RWPE2 (cell line): ENCODE results near the gene WRNIP1.

Experiments used
- ATAC-seq: fragments of 200-7000 bp; cut with Tn5 transposase; 3 replicates; pipeline ENCODE4 v1.9.1; 2021; ENCODE audit warnings: low read depth
- DNase-seq: peaks from one replicate; pipeline ENCODE4 v3.0.0-alpha.2; 2020; ENCODE audit warnings: low spot score
- H3K27ac ChIP-seq: fragments of 450-650 bp; 2 replicates; pipeline ENCODE4 v1.5.1; 2017; ENCODE audit warnings: mild to moderate bottlenecking; ENCODE audit not compliant: poor library complexity, severe bottlenecking
- H3K27me3 ChIP-seq: fragments of 250-450 bp; sonication (Bioruptor Pico); 2 replicates; pipeline ENCODE4 v1.5.1; 2021; ENCODE audit warnings: mild to moderate bottlenecking, moderate library complexity; ENCODE audit not compliant: insufficient read depth, poor library complexity, severe bottlenecking
- H3K36me3 ChIP-seq: fragments of 250-450 bp; sonication (Bioruptor Pico); 2 replicates; pipeline ENCODE4 v1.5.1; 2020; ENCODE audit warnings: low read depth, mild to moderate bottlenecking, moderate library complexity
- H3K4me1 ChIP-seq: fragments of 250-450 bp; sonication (Bioruptor Pico); 2 replicates; pipeline ENCODE4 v1.5.1; 2021; ENCODE audit warnings: mild to moderate bottlenecking, moderate library complexity; ENCODE audit not compliant: insufficient read depth, poor library complexity, severe bottlenecking
- H3K4me3 ChIP-seq: fragments of 250-450 bp; sonication (Bioruptor Pico); 2 replicates; pipeline ENCODE4 v1.5.1; 2021; ENCODE audit warnings: mild to moderate bottlenecking, moderate library complexity; ENCODE audit not compliant: severe bottlenecking
- H3K9me3 ChIP-seq: fragments of 250-450 bp; sonication (Bioruptor Pico); 2 replicates; pipeline ENCODE4 v1.5.1; 2021; ENCODE audit warnings: mild to moderate bottlenecking, moderate library complexity; ENCODE audit not compliant: severe bottlenecking
- CTCF ChIP-seq: fragments of 450-650 bp; IDR thresholded peaks from one replicate; pipeline ENCODE4 v1.5.1; 2017; ENCODE audit warnings: mild to moderate bottlenecking, moderate library complexity; ENCODE audit not compliant: poor library complexity, severe bottlenecking

WRNIP1 gene

DNA sequence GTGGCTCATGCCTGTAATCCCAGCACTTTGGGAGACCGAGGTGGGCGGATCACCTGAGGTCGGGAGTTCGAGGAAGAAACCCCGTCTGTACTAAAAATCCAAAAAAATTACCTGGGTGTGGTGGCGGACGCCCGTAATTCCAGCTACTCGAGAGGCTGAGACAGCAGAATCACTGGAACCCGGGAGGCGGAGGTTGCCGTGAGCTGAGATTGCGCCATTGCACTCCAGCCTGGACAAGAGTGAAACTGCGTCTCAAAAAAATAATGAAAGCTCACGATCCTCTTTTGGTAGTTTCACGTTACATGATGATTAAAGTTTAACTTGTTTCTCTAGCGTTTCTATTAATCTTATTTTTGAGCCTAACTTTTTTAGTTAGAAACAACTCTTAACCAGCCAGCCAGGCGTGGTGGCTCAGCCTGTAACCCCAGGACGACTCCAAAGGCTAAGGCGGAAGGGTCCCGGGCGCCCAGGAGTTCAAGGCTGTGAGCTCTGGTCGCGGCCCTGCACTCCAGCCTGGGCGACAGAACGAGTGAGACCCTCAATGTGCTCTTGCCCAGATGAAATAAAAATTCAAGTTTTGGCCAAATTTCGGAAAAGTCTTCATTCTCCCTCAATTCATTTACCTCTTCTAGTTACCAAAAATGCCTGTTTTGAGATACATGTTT, 1.2 kb upstream of the WRNIP1 start:
- ATAC-seq (no peak), DNase-seq (no peak)
- Histone ChIP-seq H3K9me3 (no peaks in the 10 kb centered on the region), H3K36me3 (peaks cover 14% of the 10 kb centered on the region), H3K4me1 (peaks cover 7% of the 10 kb centered on the region), H3K4me3 (peak overlapping the region; percentile 44), H3K27me3 (no peaks in the 10 kb centered on the region), H3K27ac (peak overlapping the region; percentile 77)
- no peak for TF ChIP-seq CTCF

DNA sequence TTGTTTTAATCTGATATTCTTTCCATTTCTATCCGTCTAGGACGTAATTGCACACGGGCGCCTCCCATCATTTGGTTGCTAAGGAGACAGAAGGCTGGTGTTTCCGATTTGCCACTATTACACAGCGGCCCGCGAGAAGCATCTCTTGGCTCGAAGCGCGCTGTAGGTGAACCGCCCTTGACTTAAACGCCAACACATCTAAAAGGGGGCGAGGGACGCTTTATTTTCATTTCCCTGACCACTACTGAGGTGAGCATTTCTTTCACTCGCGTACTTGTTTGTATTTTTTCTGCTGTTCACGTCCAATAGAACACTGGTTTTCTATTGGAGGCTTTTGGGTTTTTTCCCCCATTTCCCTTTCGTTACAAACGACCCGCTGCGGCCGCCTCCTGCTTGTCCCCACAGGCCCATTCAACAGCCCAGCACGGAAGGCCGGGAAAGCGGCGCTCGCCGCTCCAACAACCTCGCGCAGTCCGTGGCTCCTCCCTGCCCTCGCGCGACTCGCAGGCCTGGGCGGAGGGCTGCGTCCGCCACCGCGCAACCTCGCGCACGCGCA, 505 bp upstream of the WRNIP1 start:
- TF ChIP-seq CTCF = no peak
- no peak for DNase-seq

DNA sequence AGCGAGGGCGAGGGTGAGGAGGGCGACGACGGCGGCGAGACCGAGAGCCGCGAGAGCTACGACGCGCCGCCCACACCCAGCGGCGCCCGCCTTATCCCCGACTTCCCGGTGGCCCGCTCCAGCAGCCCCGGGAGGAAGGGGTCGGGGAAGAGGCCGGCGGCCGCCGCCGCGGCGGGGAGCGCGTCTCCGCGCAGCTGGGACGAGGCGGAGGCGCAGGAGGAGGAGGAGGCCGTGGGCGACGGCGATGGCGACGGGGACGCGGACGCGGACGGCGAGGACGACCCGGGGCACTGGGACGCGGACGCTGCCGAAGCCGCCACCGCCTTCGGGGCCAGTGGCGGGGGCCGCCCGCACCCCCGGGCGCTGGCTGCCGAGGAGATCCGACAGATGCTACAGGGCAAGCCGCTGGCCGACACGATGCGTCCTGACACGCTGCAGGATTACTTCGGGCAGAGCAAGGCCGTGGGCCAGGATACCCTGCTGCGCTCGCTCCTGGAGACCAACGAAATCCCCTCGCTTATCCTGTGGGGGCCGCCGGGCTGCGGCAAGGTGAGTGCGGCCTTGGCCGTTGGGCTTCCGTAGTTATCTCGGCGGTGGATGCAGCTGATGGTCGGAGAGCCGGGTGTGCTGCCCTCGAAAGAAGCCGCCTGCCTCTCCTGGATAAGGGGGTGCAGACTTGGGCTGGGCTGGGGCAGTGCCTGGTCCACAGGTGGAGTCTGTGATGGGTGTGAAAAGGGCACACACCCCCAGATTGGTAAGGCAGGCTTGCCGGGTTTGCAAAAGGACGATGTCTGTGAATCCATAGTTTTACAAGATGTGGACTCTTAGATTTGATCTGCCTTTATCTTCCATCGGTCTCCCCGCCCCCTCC, 938 bp downstream of the WRNIP1 start:
- Histone ChIP-seq H3K9me3 (no peaks in the 10 kb centered on the region), H3K27ac (peak overlapping the region; percentile 77), H3K4me1 (peaks cover 13% of the 10 kb centered on the region), H3K27me3 (no peaks in the 10 kb centered on the region), H3K4me3 (peak overlapping the region; percentile 91), H3K36me3 (peaks cover 35% of the 10 kb centered on the region)
- DNase-seq (no peak), ATAC-seq (peak; percentile 4; the same call in 2 of the 3 replicates)
- no peak for TF ChIP-seq CTCF

More for the DNA sequence above, 505 bp upstream of the WRNIP1 start:
- H3K4me1 ChIP-seq = peaks cover 11% of the 10 kb centered on the region
- no peaks in the 10 kb centered on the region for H3K27me3 ChIP-seq
- peak; percentile 81 for ATAC-seq
- peak overlapping the region; percentile 44 for H3K4me3 ChIP-seq
- H3K27ac ChIP-seq = peak overlapping the region; percentile 77
- H3K36me3 ChIP-seq = peaks cover 21% of the 10 kb centered on the region
- no peaks in the 10 kb centered on the region for H3K9me3 ChIP-seq

DNA sequence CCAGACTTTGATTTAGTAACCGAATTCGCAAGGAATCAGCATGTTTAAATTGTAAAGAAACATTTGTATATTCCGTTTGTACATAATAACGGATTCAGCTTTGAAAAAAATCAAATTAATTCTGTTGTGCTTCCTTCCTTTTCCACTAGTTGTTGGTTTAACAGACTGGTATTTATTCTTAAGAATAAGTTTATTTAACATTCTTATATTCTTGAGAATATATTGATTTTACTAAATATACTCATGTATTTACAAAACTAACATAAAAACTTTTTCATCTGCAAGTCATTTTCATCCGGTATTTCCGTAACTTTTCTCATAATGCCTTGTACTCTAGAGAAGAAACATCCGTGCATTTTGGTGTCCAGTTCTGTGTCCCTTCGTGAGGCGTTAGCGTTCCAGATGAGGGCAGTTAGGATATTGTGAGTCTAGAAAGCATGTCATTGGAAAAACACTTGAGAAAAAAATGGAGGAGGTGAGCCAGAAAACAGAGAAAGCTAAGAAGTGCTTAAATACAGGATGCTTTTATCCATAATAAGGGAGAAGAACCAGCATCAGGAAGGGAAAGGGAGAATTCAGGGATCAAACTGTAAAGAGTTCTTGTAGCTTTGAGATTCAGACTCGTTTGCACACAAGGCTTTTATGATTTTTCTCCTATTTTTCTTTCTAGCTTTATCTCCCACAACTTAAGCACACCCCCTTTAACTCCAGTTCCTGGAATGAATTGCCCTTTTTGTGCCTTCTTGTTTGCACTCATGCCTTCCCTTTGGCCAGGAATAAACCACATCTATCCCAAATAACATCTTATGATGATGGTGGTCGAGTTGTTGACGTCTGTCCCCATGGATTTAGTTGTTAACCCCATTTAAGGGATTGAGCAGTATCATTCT, 1.8 kb downstream of the WRNIP1 start:
- ATAC-seq = no peak
- no peak for DNase-seq
- TF ChIP-seq CTCF = no peak
- peak overlapping the region; percentile 77 for H3K27ac ChIP-seq
- H3K27me3 ChIP-seq = no peaks in the 10 kb centered on the region
- no peaks in the 10 kb centered on the region for H3K9me3 ChIP-seq
- H3K4me1 ChIP-seq = peaks cover 13% of the 10 kb centered on the region
- peak overlapping the region; percentile 91 for H3K4me3 ChIP-seq
- peaks cover 44% of the 10 kb centered on the region for H3K36me3 ChIP-seq
